PC-3 (cell line): ENCODE results near the gene IRX4. TPM values are rescaled to one million over a fixed set of nuclear protein-coding genes. Genes with fewer than 3 reads are reported as not detected.

Source experiments
- ATAC-seq: fragments of 200-7000 bp; cut with Tn5 transposase; 2 replicates; pipeline ENCODE4 v1.9.1; 2020; ENCODE audit warnings: mild to moderate bottlenecking, moderate library complexity
- BruUV-seq: library from RNA; stranded (reverse); fragments of 400-500 nt; replicated peaks from 2 replicates; lab custom pipeline; 2021; lab: Mats Ljungman, UMichigan
- CTCF ChIA-PET: fragments of 300-600 bp; sonication (Branson Sonifier 250); formaldehyde crosslinking; loops from one replicate; lab custom pipeline; 2022; ENCODE audit warnings: antibody characterized with exemption; lab: Charles Lee
- POLR2A ChIA-PET: fragments of 300-600 bp; sonication (Branson Sonifier 250); formaldehyde crosslinking; loops from one replicate; lab custom pipeline; 2022; ENCODE audit warnings: antibody characterized with exemption; ENCODE audit not compliant: unreplicated experiment; lab: Charles Lee
- DNase-seq: peaks from one replicate; pipeline ENCODE4 v3.0.0-alpha.2; 2015
- H2AFZ ChIP-seq: fragments of 300-600 bp; sonication (generic); 2 replicates; pipeline ENCODE4 v1.6.0; 2016; ENCODE audit warnings: antibody characterized with exemption, low read length
- H3F3A ChIP-seq: fragments of 300-600 bp; sonication (generic); one replicate; pipeline ENCODE4 v1.6.0; 2017; ENCODE audit warnings: antibody characterized with exemption, low read length, control low read depth, mild to moderate bottlenecking; ENCODE audit not compliant: unreplicated experiment
- H3K27ac ChIP-seq: fragments of 300-600 bp; sonication (generic); 2 replicates; pipeline ENCODE4 v1.5.1; 2016; ENCODE audit warnings: mild to moderate bottlenecking, low read length
- H3K27me3 ChIP-seq: fragments of 300-600 bp; sonication (generic); 2 replicates; pipeline ENCODE4 v1.6.1; 2016; ENCODE audit warnings: low read length, mixed read lengths
- H3K36me3 ChIP-seq: fragments of 300-600 bp; sonication (generic); 2 replicates; pipeline ENCODE4 v1.6.1; 2016; ENCODE audit warnings: low read depth, mixed run types, low read length, mixed read lengths
- H3K4me1 ChIP-seq: fragments of 300-600 bp; sonication (generic); 2 replicates; pipeline ENCODE4 v1.5.1; 2016; ENCODE audit warnings: low read length; ENCODE audit not compliant: insufficient read depth
- H3K4me2 ChIP-seq: fragments of 300-600 bp; sonication (generic); 2 replicates; pipeline ENCODE4 v1.6.0; 2016; ENCODE audit warnings: low read length
- H3K4me3 ChIP-seq: fragments of 300-600 bp; sonication (generic); 2 replicates; pipeline ENCODE4 v1.5.1; 2016; ENCODE audit warnings: mild to moderate bottlenecking, low read length, mixed read lengths
- H3K79me2 ChIP-seq: fragments of 300-600 bp; sonication (generic); 2 replicates; pipeline ENCODE4 v1.6.1; 2017; ENCODE audit warnings: low read length, mixed read lengths
- H3K9ac ChIP-seq: fragments of 300-600 bp; sonication (generic); 2 replicates; pipeline ENCODE4 v1.6.0; 2016; ENCODE audit warnings: mild to moderate bottlenecking, low read length
- H3K9me2 ChIP-seq: fragments of 300-600 bp; sonication (generic); replicated peaks from 2 replicates; pipeline ENCODE4 v1.6.1; 2016; ENCODE audit warnings: mixed run types, low read length, mixed read lengths
- H3K9me3 ChIP-seq: fragments of 300-600 bp; sonication (generic); 2 replicates; pipeline ENCODE4 v1.6.1; 2016; ENCODE audit warnings: low read length, mixed read lengths
- H4K20me1 ChIP-seq: fragments of 300-600 bp; sonication (generic); 2 replicates; pipeline ENCODE4 v1.6.1; 2016; ENCODE audit warnings: low read length, mixed read lengths
- CTCF ChIP-seq: fragments of 300-600 bp; sonication (generic); conservative IDR thresholded peaks from 2 replicates; pipeline ENCODE4 v1.5.1; 2017; ENCODE audit warnings: antibody characterized with exemption, low read depth, mild to moderate bottlenecking, low read length
- EZH2 ChIP-seq: fragments of 300-600 bp; sonication (generic); IDR thresholded peaks from one replicate; pipeline ENCODE4 v1.6.1; 2017; ENCODE audit warnings: antibody characterized with exemption, mild to moderate bottlenecking, low read length; ENCODE audit not compliant: unreplicated experiment
- EZH2phosphoT487 ChIP-seq: fragments of 300-600 bp; sonication (generic); IDR thresholded peaks from 2 replicates; pipeline ENCODE4 v1.6.1; 2018; ENCODE audit warnings: mild to moderate bottlenecking, antibody characterized with exemption, low read length, borderline replicate concordance
- intact Hi-C: fragments of 100-400 bp; cut with micrococcal nuclease; formaldehyde crosslinking; loops from 2 replicates; pipeline ENCODE4 v1.9.0; 2023
- total RNA-seq: library from RNA; depleted of rRNA; stranded (reverse); fragments of >200 nt; gene quantifications from 2 replicates; pipeline ENCODE4 v1.2.3, GENCODE V29; 2014

IRX4 gene
- total RNA-seq, 1 experiment from 2014 or later, result not detected

- no peaks in the 10 kb centered on the region for H3K79me2 ChIP-seq
- no peaks in the 10 kb centered on the region for H3K9me2 ChIP-seq
- no peak overlapping the region for H3K9ac ChIP-seq
- DNase-seq (no peak), ATAC-seq (no peak)
- no peak overlapping the region for H3K4me2 ChIP-seq
- H3K4me1 ChIP-seq, result no peaks in the 10 kb centered on the region
- ChIA-PET CTCF (no interaction called here), POLR2A (no interaction called here)
- H3K27ac ChIP-seq, result no peak overlapping the region
- no peak overlapping the region for H3K4me3 ChIP-seq
- no peaks in the 10 kb centered on the region for H3F3A ChIP-seq
- intact Hi-C loops, result no loop called here
- BruUV-seq, result no TSS peak
- no peaks in the 10 kb centered on the region for H4K20me1 ChIP-seq
- H3K27me3 ChIP-seq, result peaks cover 4% of the 10 kb centered on the region
- no peaks in the 10 kb centered on the region for H3K36me3 ChIP-seq
- H3K9me3 ChIP-seq, result no peaks in the 10 kb centered on the region
- TF ChIP-seq CTCF (no peak), EZH2phosphoT487 (no peak)
- H2AFZ ChIP-seq, result no peak overlapping the region
These were observed 42.6 kb downstream of the IRX4 start for GRCh38 chr5:1840071-1840547.

GRCh38 chr5:1838013-1838412, 44.7 kb downstream of the IRX4 start:
- Histone ChIP-seq H2AFZ (no peak overlapping the region), H3F3A (no peaks in the 10 kb centered on the region), H3K4me2 (no peak overlapping the region), H3K27ac (no peak overlapping the region), H3K27me3 (peaks cover 4% of the 10 kb centered on the region), H3K9me2 (no peaks in the 10 kb centered on the region), H3K9ac (no peak overlapping the region), H3K36me3 (no peaks in the 10 kb centered on the region), H4K20me1 (no peaks in the 10 kb centered on the region), H3K9me3 (no peaks in the 10 kb centered on the region), H3K4me3 (no peak overlapping the region), H3K4me1 (no peaks in the 10 kb centered on the region), H3K79me2 (no peaks in the 10 kb centered on the region)
- no TSS peak for BruUV-seq
- no peak for DNase-seq
- intact Hi-C loops, result no loop called here
- POLR2A ChIA-PET, result no interaction called here
- CTCF ChIA-PET, result no interaction called here
- no peak for ATAC-seq
- TF ChIP-seq EZH2 (no peak), EZH2phosphoT487 (no peak), CTCF (no peak)

GRCh38 chr5:1836891-1837880, 45.5 kb downstream of the IRX4 start:
- BruUV-seq, result no TSS peak
- no peak overlapping the region for H3K27ac ChIP-seq
- no peak overlapping the region for H2AFZ ChIP-seq
- TF ChIP-seq EZH2, result no peak
- TF ChIP-seq CTCF, result no peak
- TF ChIP-seq EZH2phosphoT487, result no peak
- H3F3A ChIP-seq, result no peaks in the 10 kb centered on the region
- H3K4me1 ChIP-seq, result no peaks in the 10 kb centered on the region
- no peak for ATAC-seq
- no peak overlapping the region for H3K9ac ChIP-seq
- ChIA-PET POLR2A (no interaction called here), CTCF (no interaction called here)
- no peaks in the 10 kb centered on the region for H3K36me3 ChIP-seq
- intact Hi-C loops, result no loop called here
- H3K27me3 ChIP-seq, result peaks cover 4% of the 10 kb centered on the region
- no peaks in the 10 kb centered on the region for H3K9me3 ChIP-seq
- H3K4me2 ChIP-seq, result no peak overlapping the region
- H4K20me1 ChIP-seq, result no peaks in the 10 kb centered on the region
- H3K9me2 ChIP-seq, result no peaks in the 10 kb centered on the region
- DNase-seq, result no peak
- H3K79me2 ChIP-seq, result no peaks in the 10 kb centered on the region
- H3K4me3 ChIP-seq, result no peak overlapping the region
